B cell (primary cell): ENCODE results near the gene ETV6.

Source experiments
- CTCF ChIP-seq: fragments of 200-600 bp; IDR thresholded peaks from one replicate; pipeline ENCODE4 v1.8.0; 2022; ENCODE audit warnings: antibody characterized with exemption, mild to moderate bottlenecking
- EZH2 ChIP-seq: IDR thresholded peaks from 2 replicates; pipeline ENCODE4 v1.6.1; 2012; ENCODE audit warnings: borderline replicate concordance, low read depth, mild to moderate bottlenecking, moderate library complexity, low read length; ENCODE audit not compliant: insufficient read depth, poor library complexity, severe bottlenecking

- TF ChIP-seq EZH2 (no peak), CTCF (no peak)
These were observed 226.8 kb downstream of the ETV6 start for GRCh38 chr12:11876307-11876706.
